Tibial nerve (tissue), 3 donors: ENCODE measurements around the gene PPP1R2.

Experiments
- POLR2A ChIP-seq, 2 donors: fragments of 450-650 bp; IDR thresholded peaks; one replicate each; pipeline ENCODE4 v1.6.1; 2017; ENCODE audit warnings: antibody characterized with exemption in 2 of 2, mild to moderate bottlenecking in 2 of 2, moderate library complexity in 2 of 2
- TF ChIP-seq, protein P1 (sequence below), 5 experiments: fragments of 200-600 bp in 3 of 5; fragments of 450-650 bp in 2 of 5; sonication (generic) in 3 of 5; IDR thresholded peaks; one replicate each; pipeline ENCODE4 v1.5.1; 2016 to 2019; ENCODE audit warnings: antibody characterized with exemption in 5 of 5, mild to moderate bottlenecking in 3 of 5, moderate library complexity in 2 of 5

DNA sequence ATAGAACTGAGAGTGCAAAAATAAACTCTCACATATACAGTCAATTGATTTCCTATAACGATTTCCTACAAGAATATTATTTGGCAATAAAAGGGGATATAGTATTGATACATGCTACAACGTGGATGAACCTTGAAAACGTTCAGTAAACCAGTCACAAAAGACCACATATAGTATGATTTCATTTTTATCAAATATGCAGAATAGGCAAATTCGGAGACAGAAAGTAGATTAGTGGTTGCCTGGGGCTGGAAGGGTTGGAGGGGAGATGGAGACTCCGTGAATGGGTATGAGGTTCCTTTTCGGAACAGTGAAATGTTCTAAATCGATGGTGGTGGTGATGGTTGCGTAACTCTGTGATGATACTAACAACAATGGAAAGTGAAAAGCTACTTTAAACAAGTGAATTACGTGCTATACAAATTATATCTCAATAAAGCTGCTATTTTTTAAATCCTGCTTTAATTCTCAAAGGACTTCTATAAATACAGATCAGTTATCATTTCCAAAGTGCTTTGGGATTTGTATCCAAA lies 34.6 kb upstream of the PPP1R2 start:
- TF ChIP-seq, protein P1, sequence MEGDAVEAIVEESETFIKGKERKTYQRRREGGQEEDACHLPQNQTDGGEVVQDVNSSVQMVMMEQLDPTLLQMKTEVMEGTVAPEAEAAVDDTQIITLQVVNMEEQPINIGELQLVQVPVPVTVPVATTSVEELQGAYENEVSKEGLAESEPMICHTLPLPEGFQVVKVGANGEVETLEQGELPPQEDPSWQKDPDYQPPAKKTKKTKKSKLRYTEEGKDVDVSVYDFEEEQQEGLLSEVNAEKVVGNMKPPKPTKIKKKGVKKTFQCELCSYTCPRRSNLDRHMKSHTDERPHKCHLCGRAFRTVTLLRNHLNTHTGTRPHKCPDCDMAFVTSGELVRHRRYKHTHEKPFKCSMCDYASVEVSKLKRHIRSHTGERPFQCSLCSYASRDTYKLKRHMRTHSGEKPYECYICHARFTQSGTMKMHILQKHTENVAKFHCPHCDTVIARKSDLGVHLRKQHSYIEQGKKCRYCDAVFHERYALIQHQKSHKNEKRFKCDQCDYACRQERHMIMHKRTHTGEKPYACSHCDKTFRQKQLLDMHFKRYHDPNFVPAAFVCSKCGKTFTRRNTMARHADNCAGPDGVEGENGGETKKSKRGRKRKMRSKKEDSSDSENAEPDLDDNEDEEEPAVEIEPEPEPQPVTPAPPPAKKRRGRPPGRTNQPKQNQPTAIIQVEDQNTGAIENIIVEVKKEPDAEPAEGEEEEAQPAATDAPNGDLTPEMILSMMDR (IDR thresholded peaks at IDR 0.05) = no peak
- no peak for TF ChIP-seq POLR2A (IDR thresholded peaks at IDR 0.05)
